ENCODE results near the gene NRG2.

DNA sequence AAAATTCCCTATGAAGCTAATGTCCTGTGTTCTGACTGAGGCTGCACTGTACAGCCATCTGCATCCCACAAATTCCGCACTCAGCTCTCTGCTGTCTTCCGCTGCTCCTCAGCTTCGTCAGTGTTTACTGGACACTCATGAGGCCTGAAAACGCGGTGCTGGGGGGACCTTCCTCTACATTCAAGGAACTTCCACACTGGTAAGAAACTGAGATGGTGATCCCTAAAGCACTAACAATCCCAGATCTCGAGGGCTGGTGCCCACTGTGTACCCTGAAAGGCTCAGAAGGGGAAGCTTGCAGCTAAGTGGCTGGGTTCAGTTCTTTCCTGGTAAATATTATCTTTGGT, 117.9 kb downstream of the NRG2 start:
- TF ChIP-seq, protein P1, sequence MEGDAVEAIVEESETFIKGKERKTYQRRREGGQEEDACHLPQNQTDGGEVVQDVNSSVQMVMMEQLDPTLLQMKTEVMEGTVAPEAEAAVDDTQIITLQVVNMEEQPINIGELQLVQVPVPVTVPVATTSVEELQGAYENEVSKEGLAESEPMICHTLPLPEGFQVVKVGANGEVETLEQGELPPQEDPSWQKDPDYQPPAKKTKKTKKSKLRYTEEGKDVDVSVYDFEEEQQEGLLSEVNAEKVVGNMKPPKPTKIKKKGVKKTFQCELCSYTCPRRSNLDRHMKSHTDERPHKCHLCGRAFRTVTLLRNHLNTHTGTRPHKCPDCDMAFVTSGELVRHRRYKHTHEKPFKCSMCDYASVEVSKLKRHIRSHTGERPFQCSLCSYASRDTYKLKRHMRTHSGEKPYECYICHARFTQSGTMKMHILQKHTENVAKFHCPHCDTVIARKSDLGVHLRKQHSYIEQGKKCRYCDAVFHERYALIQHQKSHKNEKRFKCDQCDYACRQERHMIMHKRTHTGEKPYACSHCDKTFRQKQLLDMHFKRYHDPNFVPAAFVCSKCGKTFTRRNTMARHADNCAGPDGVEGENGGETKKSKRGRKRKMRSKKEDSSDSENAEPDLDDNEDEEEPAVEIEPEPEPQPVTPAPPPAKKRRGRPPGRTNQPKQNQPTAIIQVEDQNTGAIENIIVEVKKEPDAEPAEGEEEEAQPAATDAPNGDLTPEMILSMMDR (IDR thresholded peaks at IDR 0.05; ENCODE audit: low read depth, low read length, poor library complexity, severe bottlenecking): no peak
- TF ChIP-seq EZH2phosphoT487 (IDR thresholded peaks at IDR 0.05; ENCODE audit: borderline replicate concordance, low read length): no peak
